Activated CD4-positive, alpha-beta T cell treated with anti-CD3 and anti-CD28 coated beads, Interleukin-10, Interleukin-2, amounts not matched to agents 100 ng/mL and 50 ng/mL, durations not matched to agents 16 hours and 8 hours (primary cell): ENCODE data around the gene C1orf21.

Source experiments
- DNase-seq: peaks from one replicate; pipeline ENCODE4 v3.0.0-alpha.2; 2020

C1orf21 gene

GRCh38 chr1:184669391-184669790, 282.6 kb downstream of the C1orf21 start:
- no peak for DNase-seq

- no peak for DNase-seq
These were observed 285.3 kb downstream of the C1orf21 start for GRCh38 chr1:184672013-184672726.

- DNase-seq, result no peak
These were observed 286.5 kb downstream of the C1orf21 start for GRCh38 chr1:184673305-184673704.

- no peak for DNase-seq
These were observed 290.5 kb downstream of the C1orf21 start for GRCh38 chr1:184677344-184677743.
